PFSK-1 (cell line): ENCODE data around the gene RYR2.

Experiments used
- FOXP2 ChIP-seq: optimal IDR thresholded peaks from 2 replicates; pipeline ENCODE3; 2011; ENCODE audit warnings: borderline replicate concordance, control low read depth, inconsistent platforms; ENCODE audit not compliant: insufficient read depth; ENCODE audit errors: extremely low read length, extremely low read depth
- POLR2AphosphoS5 ChIP-seq: IDR thresholded peaks from 2 replicates; pipeline ENCODE4 v1.6.1; 2012; ENCODE audit warnings: low read depth, mild to moderate bottlenecking, control low read depth, low read length, moderate library complexity
- SIN3A ChIP-seq: IDR thresholded peaks from 2 replicates; pipeline ENCODE4 v1.6.1; 2012; ENCODE audit warnings: mild to moderate bottlenecking, low read length, moderate library complexity, borderline replicate concordance; ENCODE audit not compliant: insufficient read depth
- TAF1 ChIP-seq: IDR thresholded peaks from 2 replicates; pipeline ENCODE4 v1.6.1; 2012; ENCODE audit warnings: low read length, control low read depth, borderline replicate concordance; ENCODE audit not compliant: insufficient read depth
- TF ChIP-seq, protein P1 (sequence below), 2 experiments: IDR thresholded peaks; 2 replicates each; pipeline versions ENCODE4 v1.6.1 to v1.8.0; 2011 to 2012; ENCODE audit warnings: low read depth in 2 of 2, low read length in 2 of 2, control low read depth in 1 of 2, inconsistent platforms in 1 of 2, mild to moderate bottlenecking in 1 of 2, moderate library complexity in 1 of 2; ENCODE audit not compliant: insufficient read depth in 1 of 2

Gene RYR2

GRCh38 chr1:237154157-237154556 is 112.2 kb downstream of the RYR2 start:
- TF ChIP-seq FOXP2 (no peak), SIN3A (no peak), TAF1 (no peak), POLR2AphosphoS5 (no peak)
- TF ChIP-seq, protein P1, sequence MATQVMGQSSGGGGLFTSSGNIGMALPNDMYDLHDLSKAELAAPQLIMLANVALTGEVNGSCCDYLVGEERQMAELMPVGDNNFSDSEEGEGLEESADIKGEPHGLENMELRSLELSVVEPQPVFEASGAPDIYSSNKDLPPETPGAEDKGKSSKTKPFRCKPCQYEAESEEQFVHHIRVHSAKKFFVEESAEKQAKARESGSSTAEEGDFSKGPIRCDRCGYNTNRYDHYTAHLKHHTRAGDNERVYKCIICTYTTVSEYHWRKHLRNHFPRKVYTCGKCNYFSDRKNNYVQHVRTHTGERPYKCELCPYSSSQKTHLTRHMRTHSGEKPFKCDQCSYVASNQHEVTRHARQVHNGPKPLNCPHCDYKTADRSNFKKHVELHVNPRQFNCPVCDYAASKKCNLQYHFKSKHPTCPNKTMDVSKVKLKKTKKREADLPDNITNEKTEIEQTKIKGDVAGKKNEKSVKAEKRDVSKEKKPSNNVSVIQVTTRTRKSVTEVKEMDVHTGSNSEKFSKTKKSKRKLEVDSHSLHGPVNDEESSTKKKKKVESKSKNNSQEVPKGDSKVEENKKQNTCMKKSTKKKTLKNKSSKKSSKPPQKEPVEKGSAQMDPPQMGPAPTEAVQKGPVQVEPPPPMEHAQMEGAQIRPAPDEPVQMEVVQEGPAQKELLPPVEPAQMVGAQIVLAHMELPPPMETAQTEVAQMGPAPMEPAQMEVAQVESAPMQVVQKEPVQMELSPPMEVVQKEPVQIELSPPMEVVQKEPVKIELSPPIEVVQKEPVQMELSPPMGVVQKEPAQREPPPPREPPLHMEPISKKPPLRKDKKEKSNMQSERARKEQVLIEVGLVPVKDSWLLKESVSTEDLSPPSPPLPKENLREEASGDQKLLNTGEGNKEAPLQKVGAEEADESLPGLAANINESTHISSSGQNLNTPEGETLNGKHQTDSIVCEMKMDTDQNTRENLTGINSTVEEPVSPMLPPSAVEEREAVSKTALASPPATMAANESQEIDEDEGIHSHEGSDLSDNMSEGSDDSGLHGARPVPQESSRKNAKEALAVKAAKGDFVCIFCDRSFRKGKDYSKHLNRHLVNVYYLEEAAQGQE (IDR thresholded peaks at IDR 0.05; ENCODE audit: insufficient read depth in 1 of 2, low read depth in 2 of 2, low read length in 2 of 2): no peak

DNA sequence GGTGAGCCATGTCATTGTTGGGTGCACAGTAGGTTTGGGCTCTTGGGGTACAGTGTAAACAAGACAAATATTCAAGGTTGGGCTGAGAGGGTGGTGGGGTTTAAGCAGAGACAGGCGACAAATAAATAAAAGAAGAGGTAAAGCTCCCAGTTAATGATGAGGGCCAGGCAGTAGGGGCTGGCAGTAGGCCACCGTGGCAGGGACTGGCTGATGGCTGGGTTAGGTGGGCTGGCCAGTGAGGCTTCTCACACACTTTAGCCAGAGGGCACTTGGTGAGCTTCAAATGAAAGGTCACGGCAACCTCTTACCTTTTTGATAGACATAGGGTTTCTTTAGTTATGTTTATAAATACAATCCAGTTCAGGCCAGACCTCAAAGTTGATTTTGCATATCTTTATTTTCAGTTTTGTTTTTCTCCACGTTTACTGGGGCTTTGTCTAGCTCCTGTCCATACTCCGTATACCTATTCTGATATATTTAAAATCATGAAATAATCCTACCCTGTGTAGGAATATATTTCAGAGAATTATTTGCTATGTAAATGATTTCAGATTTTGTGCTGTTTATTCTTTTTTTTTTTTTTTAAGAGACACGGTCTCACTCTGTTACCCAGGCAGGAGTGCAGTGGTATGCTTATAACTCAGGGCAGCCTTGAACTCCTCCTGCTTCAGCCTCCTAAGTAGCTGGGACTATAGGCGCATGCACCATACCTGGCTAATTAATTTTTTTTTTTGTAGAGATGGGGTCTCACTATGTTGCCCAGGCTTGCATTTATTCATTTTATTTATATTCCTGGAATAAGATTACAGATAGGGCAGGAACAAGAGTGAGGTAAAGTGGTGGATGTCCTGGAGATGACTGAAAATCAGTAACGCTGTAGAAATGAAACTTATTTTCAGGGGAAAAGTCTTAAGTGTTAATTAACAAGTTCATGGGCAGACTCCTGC is 122.7 kb downstream of the RYR2 start:
- TF ChIP-seq POLR2AphosphoS5 (no peak), FOXP2 (no peak), SIN3A (no peak), TAF1 (no peak)
- TF ChIP-seq, protein P1 (IDR thresholded peaks at IDR 0.05; ENCODE audit: insufficient read depth in 1 of 2, low read depth in 2 of 2, low read length in 2 of 2): no peak

DNA sequence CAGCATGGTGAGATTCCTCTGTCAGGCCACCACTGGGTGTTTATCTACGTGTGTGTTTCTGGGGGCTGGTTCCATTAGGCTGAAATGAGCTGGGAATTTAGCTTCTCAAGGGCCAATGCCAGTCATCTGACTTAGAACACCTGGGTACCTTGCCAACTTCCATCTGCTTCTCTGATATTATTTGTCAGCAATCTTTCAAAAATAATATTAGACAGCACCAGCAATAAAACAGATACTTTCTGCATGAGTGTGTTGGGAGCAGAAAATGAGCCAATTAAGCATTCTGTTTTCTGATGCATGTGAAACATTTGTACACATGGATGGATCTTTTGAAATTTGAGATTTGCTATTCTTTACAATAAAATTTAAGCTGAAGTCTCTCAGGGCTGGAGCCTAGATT is 124.1 kb downstream of the RYR2 start:
- TF ChIP-seq TAF1: no peak
- TF ChIP-seq POLR2AphosphoS5: no peak
- no peak for TF ChIP-seq FOXP2
- TF ChIP-seq, protein P1 (IDR thresholded peaks at IDR 0.05; ENCODE audit: insufficient read depth in 1 of 2, low read depth in 2 of 2, low read length in 2 of 2): no peak
- TF ChIP-seq SIN3A: no peak

GRCh38 chr1:237166593-237167101 is 124.7 kb downstream of the RYR2 start:
- TF ChIP-seq TAF1 (no peak), FOXP2 (no peak), SIN3A (no peak)
- TF ChIP-seq, protein P1 (IDR thresholded peaks at IDR 0.05; ENCODE audit: insufficient read depth in 1 of 2, low read depth in 2 of 2, low read length in 2 of 2): no peak
